Measurements from ENCODE around the gene TSPAN33.
"Not testable (repeated sequence)": the region's sequence is repeated elsewhere in the genome, so short reads cannot be mapped to it uniquely, and the experiment has no call there.

DNA sequence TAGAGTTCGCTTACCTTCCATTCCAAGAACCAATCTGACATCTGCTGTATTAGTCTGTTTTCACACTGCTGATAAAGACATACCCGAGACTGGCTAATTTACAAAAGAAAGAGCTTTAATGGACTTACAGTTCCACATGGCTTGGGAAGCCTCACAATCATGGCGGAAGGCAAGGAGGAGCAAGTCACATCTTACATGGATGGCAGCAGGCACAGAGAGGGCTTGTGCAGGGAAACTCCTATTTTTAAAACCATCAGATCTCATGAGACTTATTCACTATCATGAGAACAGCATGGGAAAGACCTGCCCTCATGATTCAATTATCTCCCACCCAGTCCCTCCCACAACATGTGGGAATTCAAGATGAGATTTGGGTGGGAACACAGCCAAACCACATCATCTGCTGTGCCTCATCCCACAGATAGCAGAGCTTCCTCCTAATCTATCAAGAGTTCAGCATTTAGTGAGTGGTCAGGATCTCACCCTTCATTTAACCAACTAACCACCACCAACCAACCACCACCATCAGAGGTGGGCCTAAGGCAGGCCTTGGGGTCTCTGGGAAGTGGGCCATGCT is 22.9 kb upstream of the TSPAN33 start:
- TF ChIP-seq, protein P1, sequence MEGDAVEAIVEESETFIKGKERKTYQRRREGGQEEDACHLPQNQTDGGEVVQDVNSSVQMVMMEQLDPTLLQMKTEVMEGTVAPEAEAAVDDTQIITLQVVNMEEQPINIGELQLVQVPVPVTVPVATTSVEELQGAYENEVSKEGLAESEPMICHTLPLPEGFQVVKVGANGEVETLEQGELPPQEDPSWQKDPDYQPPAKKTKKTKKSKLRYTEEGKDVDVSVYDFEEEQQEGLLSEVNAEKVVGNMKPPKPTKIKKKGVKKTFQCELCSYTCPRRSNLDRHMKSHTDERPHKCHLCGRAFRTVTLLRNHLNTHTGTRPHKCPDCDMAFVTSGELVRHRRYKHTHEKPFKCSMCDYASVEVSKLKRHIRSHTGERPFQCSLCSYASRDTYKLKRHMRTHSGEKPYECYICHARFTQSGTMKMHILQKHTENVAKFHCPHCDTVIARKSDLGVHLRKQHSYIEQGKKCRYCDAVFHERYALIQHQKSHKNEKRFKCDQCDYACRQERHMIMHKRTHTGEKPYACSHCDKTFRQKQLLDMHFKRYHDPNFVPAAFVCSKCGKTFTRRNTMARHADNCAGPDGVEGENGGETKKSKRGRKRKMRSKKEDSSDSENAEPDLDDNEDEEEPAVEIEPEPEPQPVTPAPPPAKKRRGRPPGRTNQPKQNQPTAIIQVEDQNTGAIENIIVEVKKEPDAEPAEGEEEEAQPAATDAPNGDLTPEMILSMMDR (IDR thresholded peaks at IDR 0.05), result not testable (repeated sequence)
- not testable (repeated sequence) for TF ChIP-seq POLR2A (IDR thresholded peaks at IDR 0.05)
